Stimulated activated CD8-positive, alpha-beta memory T cell treated with anti-CD3 and anti-CD28 coated beads, Interleukin-7, amount 100 ng/mL, for 48 hours (primary cell): ENCODE measurements around the gene VANGL2.
"Not testable (repeated sequence)": the region's sequence is repeated elsewhere in the genome, so short reads cannot be mapped to it uniquely, and the experiment has no call there.

ENCODE experiments used
- DNase-seq, 2 donors: peaks; one replicate each; pipeline ENCODE4 v3.0.0-alpha.2; 2020; ENCODE audit warnings: low read depth in 1 of 2; ENCODE audit errors: extremely low read depth in 1 of 2

VANGL2 gene

DNA sequence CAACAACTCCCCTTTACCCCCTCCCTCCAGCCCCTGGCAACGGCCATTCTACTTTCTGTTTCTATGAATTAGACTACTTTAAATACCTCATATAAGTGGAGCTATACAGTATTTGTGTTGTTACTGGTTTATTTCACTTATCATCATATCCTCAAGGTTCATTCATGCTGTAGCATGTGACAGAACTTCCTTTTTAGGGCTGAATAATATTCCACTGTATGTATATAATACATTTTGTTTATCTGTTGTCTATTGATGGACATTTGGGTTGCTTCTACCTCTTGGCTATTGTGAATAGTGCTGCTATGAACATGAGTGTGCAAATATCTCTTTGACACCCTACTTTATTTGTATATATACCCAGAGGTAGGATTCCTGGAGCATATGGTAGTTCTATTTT, 31.3 kb upstream of the VANGL2 start:
- DNase-seq, result no peak

DNA sequence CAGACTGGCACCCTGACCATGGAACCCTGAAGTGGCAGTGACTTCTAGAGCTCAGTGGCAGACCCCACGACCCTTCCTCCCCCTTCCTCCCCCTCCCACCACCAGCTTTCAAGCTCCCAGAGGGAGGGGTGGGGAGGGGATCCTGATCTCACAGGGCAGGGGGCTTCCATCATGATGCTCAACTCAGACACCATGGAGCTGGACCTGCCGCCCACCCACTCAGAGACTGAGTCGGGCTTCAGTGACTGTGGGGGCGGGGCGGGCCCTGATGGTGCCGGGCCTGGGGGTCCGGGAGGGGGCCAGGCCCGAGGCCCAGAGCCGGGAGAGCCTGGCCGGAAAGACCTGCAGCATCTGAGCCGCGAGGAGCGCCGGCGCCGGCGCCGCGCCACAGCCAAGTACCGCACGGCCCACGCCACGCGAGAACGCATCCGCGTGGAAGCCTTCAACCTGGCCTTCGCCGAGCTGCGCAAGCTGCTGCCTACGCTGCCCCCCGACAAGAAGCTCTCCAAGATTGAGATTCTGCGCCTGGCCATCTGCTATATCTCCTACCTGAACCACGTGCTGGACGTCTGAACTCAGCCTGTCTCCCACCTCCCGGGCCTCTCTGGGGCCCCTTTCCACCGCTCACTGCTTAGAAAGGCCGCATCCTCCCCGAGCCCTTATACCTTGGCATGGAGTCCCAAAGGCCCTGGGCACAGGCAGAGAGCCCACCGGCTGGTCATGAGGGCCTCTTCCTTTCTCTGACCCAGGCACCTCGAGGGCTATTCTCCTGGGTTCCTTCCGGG, 29.6 kb upstream of the VANGL2 start:
- no peak for DNase-seq

GRCh38 chr1:160371346-160371631, 29.1 kb upstream of the VANGL2 start:
- no peak for DNase-seq

DNA sequence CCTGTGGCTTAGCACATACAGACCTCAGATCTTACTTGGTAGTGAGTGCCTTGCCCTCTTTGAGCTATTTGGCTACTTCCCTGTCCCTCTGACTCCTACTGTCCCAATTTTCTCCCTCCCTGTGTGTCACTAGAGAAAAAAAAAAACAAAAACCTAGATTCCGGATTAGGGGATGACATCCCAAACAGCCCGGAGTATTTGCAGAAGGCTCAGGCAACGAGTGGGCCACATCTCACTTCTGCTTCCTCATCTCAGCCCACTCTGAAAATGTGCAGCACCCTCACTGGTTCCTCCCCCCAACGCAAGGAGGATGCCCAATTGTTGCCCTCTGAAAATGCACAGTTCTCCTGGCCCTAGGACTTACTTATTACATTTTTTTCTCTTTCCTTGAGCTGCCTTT, 28.6 kb upstream of the VANGL2 start:
- DNase-seq, result no peak

GRCh38 chr1:160373696-160374095, 26.7 kb upstream of the VANGL2 start:
- no peak for DNase-seq

- no peak for DNase-seq
These were observed 25.9 kb upstream of the VANGL2 start for GRCh38 chr1:160374306-160375110.

- no peak for DNase-seq
These were observed 24.4 kb upstream of the VANGL2 start for GRCh38 chr1:160375788-160376524.

- DNase-seq, result no peak
These were observed 23.7 kb upstream of the VANGL2 start for GRCh38 chr1:160376525-160377131.

GRCh38 chr1:160377585-160378206, 22.7 kb upstream of the VANGL2 start:
- DNase-seq, result no peak

DNA sequence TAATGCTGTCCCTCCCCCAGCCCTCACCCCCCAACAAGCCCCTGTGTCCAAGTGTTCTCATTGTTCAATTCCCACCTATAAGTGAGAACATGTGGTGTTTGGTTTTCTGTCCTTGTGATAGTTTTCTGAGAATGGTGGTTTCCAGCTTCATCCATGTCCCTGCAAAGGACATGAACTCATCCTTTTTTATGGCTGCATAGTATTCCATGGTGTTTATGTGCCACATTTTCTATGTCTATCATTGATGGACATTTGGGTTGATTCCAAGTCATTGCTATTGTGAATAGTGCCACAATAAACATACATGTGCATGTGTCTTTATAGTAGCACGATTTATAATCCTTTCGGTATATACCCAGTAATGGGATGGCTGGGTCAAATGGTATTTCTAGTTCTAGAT, 15.6 kb upstream of the VANGL2 start:
- DNase-seq, result not testable (repeated sequence)

DNA sequence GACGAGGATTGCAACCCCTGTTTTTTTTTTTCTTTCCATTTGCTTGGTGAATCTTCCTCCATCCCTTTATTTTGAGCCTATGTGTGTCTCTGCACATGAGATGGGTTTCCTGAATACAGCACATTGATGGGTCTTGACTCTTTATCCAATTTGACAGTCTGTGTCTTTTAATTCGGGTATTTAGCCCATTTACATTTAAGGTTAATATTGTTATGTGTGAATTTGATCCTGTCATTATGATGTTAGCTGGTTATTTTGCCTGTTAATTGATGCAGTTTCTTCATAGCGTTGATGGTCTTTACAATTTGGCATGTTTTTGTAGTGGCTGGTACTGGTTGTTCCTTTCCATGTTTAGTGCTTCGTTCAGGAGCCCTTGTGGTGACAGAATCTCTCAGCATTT, 12.0 kb upstream of the VANGL2 start:
- not testable (repeated sequence) for DNase-seq

GRCh38 chr1:160394673-160395072, 5.7 kb upstream of the VANGL2 start:
- no peak for DNase-seq

GRCh38 chr1:160397651-160398050, 2.7 kb upstream of the VANGL2 start:
- no peak for DNase-seq

DNA sequence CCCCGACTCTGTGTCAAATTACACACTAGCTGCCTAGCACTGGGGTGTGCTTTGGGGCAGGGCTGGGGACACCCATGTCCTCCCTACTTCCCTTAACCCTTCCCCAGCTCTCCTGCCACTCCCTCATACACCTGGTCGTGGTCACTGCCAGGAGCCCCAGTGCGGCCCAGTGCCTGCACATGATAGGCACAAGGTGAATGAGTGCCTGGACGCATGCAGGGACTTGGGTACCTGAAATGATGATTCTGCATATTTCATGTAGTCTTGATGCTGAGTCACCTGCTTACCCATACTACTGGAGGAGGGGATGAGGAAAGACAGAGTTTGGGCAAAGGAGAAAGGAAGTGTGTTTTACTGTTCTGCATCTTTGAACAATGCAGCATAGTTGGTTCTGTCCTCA, 1.5 kb upstream of the VANGL2 start:
- no peak for DNase-seq

DNA sequence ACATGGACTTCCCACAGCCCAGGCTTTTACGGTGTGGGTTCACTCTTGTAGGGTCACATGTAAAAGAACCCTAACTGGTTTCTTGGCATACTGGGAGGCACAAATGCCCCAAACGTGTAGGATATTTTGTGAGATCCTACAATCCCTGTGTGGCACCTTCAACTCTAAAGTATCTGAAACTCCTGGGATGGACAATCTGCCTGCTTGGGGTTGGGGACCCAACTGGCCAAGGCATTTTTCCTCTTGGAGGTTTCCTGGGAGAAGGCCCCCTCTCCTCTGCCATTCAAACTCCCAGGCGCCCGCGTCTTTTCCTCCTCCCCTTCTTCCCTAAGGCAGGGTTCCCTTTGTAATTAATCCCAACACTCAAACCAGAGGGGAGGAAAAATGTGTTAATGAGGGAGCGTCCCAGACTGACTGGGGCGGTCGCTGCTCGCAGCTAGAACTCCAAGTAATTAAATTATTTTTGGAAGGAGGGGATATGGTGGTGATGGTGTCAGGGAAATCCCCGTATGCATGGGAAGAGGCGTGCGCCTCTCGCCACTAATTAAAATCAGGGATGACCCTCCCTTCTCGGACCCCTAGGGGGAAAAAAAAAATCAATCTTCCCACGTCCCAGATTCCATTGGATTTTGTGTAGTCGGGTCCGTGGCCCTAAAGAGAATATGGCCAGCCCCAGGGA, 681 bp upstream of the VANGL2 start:
- DNase-seq, result no peak

GRCh38 chr1:160400646-160401486, 502 bp downstream of the VANGL2 start:
- DNase-seq, result no peak

- no peak for DNase-seq
These were observed 1.1 kb downstream of the VANGL2 start for GRCh38 chr1:160401487-160401805.

GRCh38 chr1:160402001-160402795, 1.8 kb downstream of the VANGL2 start:
- no peak for DNase-seq

GRCh38 chr1:160403244-160403643, 2.9 kb downstream of the VANGL2 start:
- no peak for DNase-seq
